ENCODE results near the gene VPS11. TPM values are rescaled to one million over a fixed set of nuclear protein-coding genes. Genes with fewer than 3 reads are reported as not detected.
"Not testable (repeated sequence)": the region's sequence is repeated elsewhere in the genome, so short reads cannot be mapped to it uniquely, and the experiment has no call there.

Gene VPS11
- polyA plus RNA-seq, 6 donors from 2014 or later, result 36.7 to 50.0 (median 46.2) TPM

DNA sequence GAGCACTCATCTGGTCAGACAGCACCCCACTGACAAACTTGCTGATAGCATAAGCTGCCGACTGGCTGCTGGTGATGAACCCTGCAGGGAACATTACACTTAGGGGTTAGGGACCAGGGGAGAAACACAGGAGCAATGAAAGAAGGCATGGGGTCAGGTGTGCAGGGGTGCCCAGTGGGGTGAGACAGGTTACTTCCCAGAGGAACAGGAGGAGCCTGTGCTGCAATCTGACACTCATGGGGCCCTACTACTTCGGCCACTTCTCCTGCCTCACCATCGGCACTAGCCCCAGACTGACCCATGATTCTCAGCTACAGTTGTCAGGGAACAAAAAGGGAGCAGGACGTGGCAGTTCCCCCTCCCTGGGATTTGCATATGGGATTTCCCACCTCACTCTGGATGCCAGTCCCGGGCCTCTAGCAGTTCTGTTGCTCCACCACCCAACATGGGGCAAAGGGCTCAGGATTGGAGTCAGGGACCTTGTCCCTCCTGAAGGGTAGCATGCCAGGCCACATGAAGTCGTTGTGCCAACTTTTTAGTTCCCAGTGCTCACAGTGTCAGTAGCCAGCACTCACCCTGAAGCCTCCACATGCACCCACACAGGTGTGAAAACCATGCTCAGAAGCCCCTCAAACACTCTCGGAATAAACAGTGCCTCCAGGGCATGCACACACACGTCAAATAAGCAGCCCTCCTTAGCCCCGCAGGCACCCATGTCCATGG lies 39.1 kb upstream of the VPS11 start:
- ATAC-seq (ENCODE audit: low read depth in 2 of 2) (no peak), DNase-seq (no peak)
- peak overlapping the region in 7 of 8 donors; percentile 20 to 98 (median 65) for H3K4me3 Mint-ChIP-seq
- no peaks in the 10 kb centered on the region for H3K27me3 Mint-ChIP-seq
- H3K27ac Mint-ChIP-seq, result peak overlapping the region in 3 of 6 donors; percentile 66 to 92 (median 68)
- H3K9me3 Mint-ChIP-seq, result no peaks in the 10 kb centered on the region
- peaks cover 16 to 26% (median 25%) of the 10 kb centered on the region in 3 donors for H3K4me1 Mint-ChIP-seq
- H3K36me3 Mint-ChIP-seq, result peaks cover 0 to 2% of the 10 kb centered on the region in 2 donors

GRCh38 chr11:119029069-119029339 lies 38.6 kb upstream of the VPS11 start:
- no peak for DNase-seq
- no peak for ATAC-seq (ENCODE audit: low read depth in 2 of 2)
- no peaks in the 10 kb centered on the region for H3K27me3 Mint-ChIP-seq
- H3K27ac Mint-ChIP-seq, result peak overlapping the region in 2 of 6 donors; percentile 66 to 68
- H3K9me3 Mint-ChIP-seq, result no peaks in the 10 kb centered on the region
- no peaks in the 10 kb centered on the region for H3K36me3 Mint-ChIP-seq
- peaks cover 16 to 25% (median 24%) of the 10 kb centered on the region in 3 donors for H3K4me1 Mint-ChIP-seq
- peak overlapping the region in 7 of 8 donors; percentile 61 to 98 (median 84) for H3K4me3 Mint-ChIP-seq

DNA sequence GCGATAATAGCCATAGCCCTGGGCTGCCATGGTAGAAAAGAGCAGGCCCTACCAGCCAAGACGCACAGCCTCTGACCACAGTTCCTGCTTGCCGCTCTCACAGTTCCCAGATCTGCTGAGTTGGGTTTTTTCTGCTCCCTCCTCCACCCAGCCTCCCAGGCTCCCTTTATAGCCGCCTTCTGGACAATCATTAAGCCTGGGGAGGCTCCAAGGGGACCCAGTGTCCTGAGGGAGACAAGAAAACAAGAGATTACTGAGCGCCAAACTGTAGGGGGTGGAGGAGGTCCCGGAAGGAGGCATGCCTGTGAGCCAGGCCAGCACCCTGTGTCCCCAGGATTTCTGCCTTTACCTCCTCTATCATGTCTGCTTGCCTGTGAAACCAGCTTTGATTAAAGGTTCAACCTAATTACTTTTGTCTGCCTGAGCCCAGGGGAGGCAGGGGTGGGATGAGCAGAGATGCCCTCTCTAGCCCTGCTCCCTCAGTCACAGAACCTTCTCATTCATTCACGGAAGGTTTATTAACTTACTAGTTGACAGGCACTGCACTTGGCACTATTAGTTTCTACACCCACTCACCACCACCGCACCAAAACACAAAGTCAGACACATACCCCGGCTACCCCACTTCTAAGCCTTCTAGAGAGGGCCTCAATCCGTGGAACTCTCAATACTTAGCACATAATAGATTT lies 38.1 kb upstream of the VPS11 start:
- Mint-ChIP-seq H3K4me1 (peaks cover 13 to 22% (median 21%) of the 10 kb centered on the region in 3 donors), H3K36me3 (no peaks in the 10 kb centered on the region), H3K27me3 (no peaks in the 10 kb centered on the region), H3K9me3 (no peaks in the 10 kb centered on the region), H3K27ac (peak overlapping the region in 5 of 6 donors; percentile 40 to 93 (median 65)), H3K4me3 (peak overlapping the region; percentile 72 to 98 (median 90))
- DNase-seq (no peak), ATAC-seq (ENCODE audit: low read depth in 2 of 2) (no peak)

- ATAC-seq (ENCODE audit: low read depth in 2 of 2) (peak in 1 of 2 donors; percentile 1), DNase-seq (no peak)
- H3K36me3 Mint-ChIP-seq, result no peaks in the 10 kb centered on the region
- H3K4me1 Mint-ChIP-seq, result peaks cover 13 to 21% (median 18%) of the 10 kb centered on the region in 3 donors
- H3K4me3 Mint-ChIP-seq, result peak overlapping the region; percentile 72 to 98 (median 90)
- no peaks in the 10 kb centered on the region for H3K27me3 Mint-ChIP-seq
- H3K9me3 Mint-ChIP-seq, result no peaks in the 10 kb centered on the region
- peak overlapping the region in 4 of 6 donors; percentile 60 to 68 (median 65) for H3K27ac Mint-ChIP-seq
Observed at GRCh38 chr11:119030029-119030328, 37.6 kb upstream of the VPS11 start.

DNA sequence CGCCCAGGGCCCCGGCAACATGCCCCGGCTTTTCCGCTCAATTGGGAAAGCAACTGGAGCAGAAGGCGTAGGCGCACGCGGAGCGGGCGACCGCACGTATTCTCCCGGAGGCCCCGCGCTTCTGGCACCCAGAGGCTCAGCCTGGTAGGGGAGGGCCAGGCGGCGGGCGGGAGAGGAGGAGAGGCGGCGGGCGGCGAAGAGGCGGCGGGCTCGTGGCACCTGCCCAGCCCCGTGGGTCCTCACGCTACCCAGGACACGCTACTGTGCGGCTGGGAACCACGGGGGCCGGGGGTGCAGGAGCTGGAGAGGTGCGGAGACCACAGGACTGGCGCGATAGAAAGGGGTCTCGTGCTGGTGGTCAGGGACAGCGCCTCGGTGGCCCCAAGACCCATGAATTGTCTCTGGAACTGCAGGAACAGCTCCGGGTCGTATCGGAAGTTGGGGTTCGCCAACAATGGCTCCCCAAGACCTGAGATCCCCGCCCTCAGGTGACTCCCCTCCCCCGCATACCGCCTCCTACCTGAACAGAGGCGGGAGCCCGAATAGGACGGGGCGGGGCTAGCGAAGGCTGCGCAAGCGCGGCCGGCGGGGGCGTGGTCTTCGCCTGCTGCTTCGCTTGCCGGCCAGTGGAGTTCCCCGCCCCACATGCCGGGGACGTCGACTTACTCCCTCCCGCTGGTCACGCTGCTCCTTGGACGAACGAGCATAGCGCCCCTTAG lies 37.1 kb upstream of the VPS11 start, which contains the start of gene SLC37A4:
TSS of gene SLC37A4 (minus strand) at position 549 of the 719 bp plus-strand sequence.
- Mint-ChIP-seq H3K4me1 (peaks cover 10 to 21% (median 18%) of the 10 kb centered on the region in 3 donors), H3K36me3 (no peaks in the 10 kb centered on the region), H3K27me3 (no peaks in the 10 kb centered on the region), H3K9me3 (no peaks in the 10 kb centered on the region), H3K4me3 (peak within 1 kb of the TSS; percentile 84 to 98 (median 90)), H3K27ac (peak within 1 kb of the TSS; percentile 38 to 93 (median 66))
- peak; percentile 99 for DNase-seq
- ATAC-seq (ENCODE audit: low read depth in 2 of 2), result peak; percentile 90

DNA sequence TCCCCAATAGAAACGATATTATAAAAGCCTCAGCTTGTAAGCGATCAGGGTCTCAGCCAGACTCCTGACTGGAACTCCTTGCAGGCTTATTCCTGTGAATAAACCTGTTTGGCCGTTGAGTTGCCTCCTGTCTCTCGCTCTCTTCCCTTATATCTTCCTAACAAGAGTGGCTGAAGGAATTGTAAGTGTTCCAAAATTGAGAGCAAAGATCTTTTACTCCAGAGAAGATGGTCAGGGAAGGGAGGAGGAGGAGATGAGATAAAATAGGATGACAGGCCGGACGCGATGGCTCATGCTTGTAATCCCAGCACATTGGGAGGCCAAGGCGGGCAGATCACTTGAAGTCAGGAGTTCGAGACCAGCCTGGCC lies 35.7 kb upstream of the VPS11 start:
- H3K27me3 Mint-ChIP-seq, result no peaks in the 10 kb centered on the region
- H3K27ac Mint-ChIP-seq, result peak overlapping the region in 1 of 6 donors; percentile 61
- no peaks in the 10 kb centered on the region for H3K9me3 Mint-ChIP-seq
- DNase-seq, result no peak
- H3K4me3 Mint-ChIP-seq, result peak overlapping the region in 4 of 8 donors; percentile 9 to 98 (median 50)
- ATAC-seq (ENCODE audit: low read depth in 2 of 2), result no peak
- no peaks in the 10 kb centered on the region for H3K36me3 Mint-ChIP-seq
- peaks cover 9 to 21% (median 18%) of the 10 kb centered on the region in 3 donors for H3K4me1 Mint-ChIP-seq

GRCh38 chr11:119033421-119033820 lies 34.2 kb upstream of the VPS11 start:
- ATAC-seq (ENCODE audit: low read depth in 2 of 2); H3K27me3 Mint-ChIP-seq; H3K27ac Mint-ChIP-seq; DNase-seq; H3K9me3 Mint-ChIP-seq; H3K4me3 Mint-ChIP-seq; H3K36me3 Mint-ChIP-seq: not testable (repeated sequence)
- peaks cover 9 to 18% (median 16%) of the 10 kb centered on the region in 3 donors for H3K4me1 Mint-ChIP-seq

- no peak overlapping the region for H3K4me3 Mint-ChIP-seq
- ATAC-seq (ENCODE audit: low read depth in 2 of 2) (no peak), DNase-seq (no peak)
- H3K9me3 Mint-ChIP-seq, result no peaks in the 10 kb centered on the region
- no peaks in the 10 kb centered on the region for H3K27me3 Mint-ChIP-seq
- H3K4me1 Mint-ChIP-seq, result peaks cover 8 to 17% (median 12%) of the 10 kb centered on the region in 3 donors
- H3K27ac Mint-ChIP-seq, result no peak overlapping the region
- H3K36me3 Mint-ChIP-seq, result no peaks in the 10 kb centered on the region
Observed at GRCh38 chr11:119034813-119035212, 32.8 kb upstream of the VPS11 start.

GRCh38 chr11:119038884-119039283 lies 28.7 kb upstream of the VPS11 start:
- peak overlapping the region in 1 of 8 donors; percentile 1 for H3K4me3 Mint-ChIP-seq
- ATAC-seq (ENCODE audit: low read depth in 2 of 2) (no peak), DNase-seq (no peak)
- H3K36me3 Mint-ChIP-seq, result no peaks in the 10 kb centered on the region
- peak overlapping the region in 1 of 6 donors; percentile 75 for H3K27ac Mint-ChIP-seq
- H3K4me1 Mint-ChIP-seq, result peaks cover 7 to 13% (median 12%) of the 10 kb centered on the region in 3 donors
- H3K27me3 Mint-ChIP-seq, result no peaks in the 10 kb centered on the region
- no peaks in the 10 kb centered on the region for H3K9me3 Mint-ChIP-seq

DNA sequence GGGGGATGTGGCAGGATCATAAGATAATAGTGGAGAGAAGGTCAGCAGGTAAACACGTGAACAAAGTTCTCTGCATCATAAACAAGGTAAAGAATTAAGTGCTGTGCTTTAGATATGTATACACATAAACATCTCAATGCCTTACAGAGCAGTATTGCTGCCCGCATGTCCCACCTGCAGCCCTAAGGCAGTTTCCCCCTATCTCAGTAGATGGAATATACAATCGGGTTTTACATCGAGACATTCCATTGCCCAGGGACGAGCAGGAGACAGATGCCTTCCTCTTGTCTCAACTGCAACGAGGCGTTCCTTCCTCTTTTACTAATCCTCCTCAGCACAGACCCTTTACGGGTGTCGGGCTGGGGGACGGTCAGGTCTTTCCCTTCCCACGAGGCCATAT lies 28.1 kb upstream of the VPS11 start:
- DNase-seq, H3K9me3 Mint-ChIP-seq, H3K36me3 Mint-ChIP-seq, H3K27me3 Mint-ChIP-seq: not testable (repeated sequence)
- Mint-ChIP-seq H3K27ac (peak overlapping the region in 2 of 6 donors; percentile 41 to 83), H3K4me3 (peak overlapping the region in 4 of 8 donors; percentile 1 to 50 (median 26)), H3K4me1 (peaks cover 7 to 13% (median 12%) of the 10 kb centered on the region in 3 donors)
- peak in 1 of 2 donors; percentile 21 for ATAC-seq (ENCODE audit: low read depth in 2 of 2)

DNA sequence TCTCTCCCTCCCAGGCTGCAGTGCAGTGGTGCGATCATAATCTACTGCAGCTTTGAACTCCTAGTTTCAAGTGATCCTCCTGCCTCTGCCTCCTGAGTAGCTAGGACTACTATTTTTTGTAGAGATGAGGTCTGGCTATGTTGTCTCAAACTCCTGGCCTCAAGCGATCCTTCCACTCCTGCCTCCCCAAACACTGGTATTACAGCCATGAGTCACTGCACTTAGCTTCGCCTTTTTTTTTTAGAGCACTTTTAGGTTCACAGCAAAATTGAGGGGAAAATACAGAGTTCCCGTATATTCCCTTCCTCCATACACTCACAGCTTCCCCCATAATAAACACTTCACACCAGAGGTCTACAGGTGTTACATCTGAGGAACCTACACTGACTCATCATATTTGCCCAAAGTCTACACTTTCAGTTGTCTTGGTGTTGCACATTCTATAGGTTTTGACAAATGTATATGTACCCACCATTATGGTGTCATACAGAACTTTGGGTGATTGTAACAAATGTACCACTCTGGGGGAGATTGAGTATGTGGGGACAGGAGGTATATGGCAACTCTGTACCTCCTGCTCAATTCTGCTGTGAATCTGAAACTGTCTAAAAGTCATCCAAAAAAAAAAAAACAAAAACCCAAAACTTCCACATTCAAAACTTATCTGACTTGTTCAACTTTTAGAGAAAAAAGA lies 25.6 kb upstream of the VPS11 start:
- Mint-ChIP-seq H3K4me1 (peaks cover 7 to 13% (median 12%) of the 10 kb centered on the region in 3 donors), H3K4me3 (no peak overlapping the region), H3K27me3 (no peaks in the 10 kb centered on the region), H3K27ac (peak overlapping the region in 2 of 6 donors; percentile 44 to 72), H3K9me3 (no peaks in the 10 kb centered on the region), H3K36me3 (peaks cover 0 to 6% of the 10 kb centered on the region in 2 donors)
- ATAC-seq (ENCODE audit: low read depth in 2 of 2), result no peak
- DNase-seq, result no peak

DNA sequence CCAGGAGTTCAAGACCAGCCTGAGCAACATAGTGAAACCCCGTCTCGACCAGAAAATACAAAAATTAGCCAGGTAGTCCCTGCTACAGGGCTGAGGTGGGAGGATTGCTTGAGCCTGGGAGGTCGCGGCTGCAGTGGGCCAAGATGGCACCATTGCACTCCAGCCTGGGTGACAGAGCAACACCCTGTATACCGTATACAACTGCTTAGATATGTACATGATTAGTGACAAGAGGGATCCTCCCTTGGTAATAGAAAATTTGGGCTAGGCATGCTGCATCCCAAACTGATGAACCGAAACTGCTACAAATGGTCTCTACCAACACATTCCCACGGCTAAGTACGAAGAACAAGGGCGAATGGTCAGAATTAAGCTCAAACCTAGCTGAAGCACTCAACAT lies 24.7 kb upstream of the VPS11 start:
- no peaks in the 10 kb centered on the region for H3K9me3 Mint-ChIP-seq
- DNase-seq, result no peak
- no peak overlapping the region for H3K27ac Mint-ChIP-seq
- no peaks in the 10 kb centered on the region for H3K27me3 Mint-ChIP-seq
- H3K4me1 Mint-ChIP-seq, result peaks cover 7 to 13% (median 12%) of the 10 kb centered on the region in 3 donors
- no peak overlapping the region for H3K4me3 Mint-ChIP-seq
- ATAC-seq (ENCODE audit: low read depth in 2 of 2), result no peak
- H3K36me3 Mint-ChIP-seq, result peaks cover 0 to 12% of the 10 kb centered on the region in 2 donors

DNA sequence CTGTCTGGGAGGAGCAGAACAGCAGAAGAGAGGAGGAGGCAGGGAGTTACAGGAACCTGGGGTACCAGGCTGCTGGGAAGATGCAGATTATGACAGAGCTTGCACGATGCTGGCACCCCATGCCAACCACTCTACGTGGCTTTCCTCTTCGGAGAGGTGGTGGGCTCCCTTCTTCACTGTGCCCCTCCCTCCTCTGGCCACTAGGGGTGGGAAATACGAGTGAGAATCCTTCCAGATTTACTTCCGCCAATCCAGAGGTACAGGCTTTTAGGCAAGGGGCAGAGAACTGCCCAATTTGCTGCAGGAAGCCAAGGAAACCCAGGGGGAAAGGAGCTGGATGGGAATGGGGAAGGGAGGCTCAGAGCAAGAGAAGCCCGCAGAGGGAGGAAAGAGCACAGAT lies 22.9 kb upstream of the VPS11 start:
- Mint-ChIP-seq H3K9me3 (no peaks in the 10 kb centered on the region), H3K27ac (peak overlapping the region in 1 of 6 donors; percentile 76), H3K36me3 (peaks cover 0 to 27% of the 10 kb centered on the region in 2 donors), H3K4me3 (no peak overlapping the region), H3K27me3 (no peaks in the 10 kb centered on the region), H3K4me1 (peaks cover 0 to 4% (median 2%) of the 10 kb centered on the region in 3 donors)
- DNase-seq, result no peak
- no peak for ATAC-seq (ENCODE audit: low read depth in 2 of 2)

Measured in naive B cell (primary cell).